HG03196 (cell line): ENCODE data around the gene CEP89.
"Not testable (repeated sequence)": the region's sequence is repeated elsewhere in the genome, so short reads cannot be mapped to it uniquely, and the experiment has no call there.

Experiments used
- ATAC-seq: cut with Tn5 transposase; IDR thresholded peaks from one replicate; pipeline ENCODE4 v1.9.1; 2021; ENCODE audit not compliant: unreplicated experiment

CEP89 gene

DNA sequence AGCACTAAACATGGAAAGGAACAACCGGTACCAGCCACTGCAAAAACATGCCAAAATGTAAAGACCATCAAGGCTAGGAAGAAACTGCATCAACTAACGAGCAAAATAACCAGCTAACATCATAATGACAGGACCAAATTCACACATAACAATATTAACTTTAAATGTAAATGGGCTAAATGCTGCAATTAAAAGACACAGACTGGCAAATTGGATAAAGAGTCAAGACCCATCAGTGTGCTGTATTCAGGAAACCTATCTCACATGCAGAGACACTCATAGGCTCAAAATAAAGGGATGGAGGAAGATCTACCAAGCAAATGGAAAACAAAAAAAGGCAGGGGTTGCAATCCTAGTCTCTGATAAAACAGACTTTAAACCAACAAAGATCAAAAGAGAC lies 123.7 kb downstream of the CEP89 start:
- ATAC-seq = not testable (repeated sequence)

DNA sequence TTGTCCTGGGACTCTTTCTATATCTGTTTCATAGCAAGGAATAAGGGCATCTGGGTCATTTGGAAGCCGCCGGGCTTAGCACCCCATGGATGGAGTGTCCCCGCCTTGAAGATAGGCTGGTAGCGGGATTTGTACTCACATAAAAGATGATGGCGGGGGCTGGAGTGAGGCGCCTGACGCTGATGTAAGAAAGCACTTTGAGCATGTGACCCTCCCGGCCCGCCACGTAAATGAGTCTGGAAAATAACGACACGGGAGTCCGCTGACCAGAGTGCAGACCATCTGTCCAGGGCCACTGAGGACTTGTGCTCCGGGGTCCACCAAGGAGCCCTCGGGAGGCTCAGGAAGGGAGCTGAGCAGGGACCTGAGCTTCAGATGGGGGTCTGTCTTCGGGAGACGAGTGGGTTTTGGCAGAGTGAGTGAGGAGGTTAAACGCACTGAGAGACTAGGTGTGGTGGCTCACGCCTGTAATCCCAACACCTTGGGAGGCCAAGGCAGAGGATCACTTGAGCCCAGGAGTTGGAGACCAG lies 128.0 kb downstream of the CEP89 start:
- ATAC-seq = no peak

DNA sequence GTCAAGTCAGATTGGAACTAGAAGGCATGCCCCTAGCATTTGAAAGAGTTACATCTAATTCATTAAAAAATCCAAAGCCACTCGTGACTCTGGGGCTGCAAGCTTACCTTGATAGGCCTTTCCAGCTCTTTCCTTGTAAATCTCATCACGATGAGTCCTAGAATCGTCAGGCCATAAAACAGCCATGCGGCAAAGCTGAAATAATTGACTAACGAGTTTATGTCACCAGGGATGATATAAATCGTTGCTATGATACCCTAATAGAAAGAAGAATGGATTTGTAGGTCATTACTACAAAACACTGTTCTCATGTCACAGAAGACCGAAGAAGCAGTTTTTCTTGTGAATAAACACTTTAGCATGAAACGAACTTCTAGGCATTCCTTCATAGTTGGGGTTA lies 129.7 kb downstream of the CEP89 start:
- ATAC-seq = no peak

DNA sequence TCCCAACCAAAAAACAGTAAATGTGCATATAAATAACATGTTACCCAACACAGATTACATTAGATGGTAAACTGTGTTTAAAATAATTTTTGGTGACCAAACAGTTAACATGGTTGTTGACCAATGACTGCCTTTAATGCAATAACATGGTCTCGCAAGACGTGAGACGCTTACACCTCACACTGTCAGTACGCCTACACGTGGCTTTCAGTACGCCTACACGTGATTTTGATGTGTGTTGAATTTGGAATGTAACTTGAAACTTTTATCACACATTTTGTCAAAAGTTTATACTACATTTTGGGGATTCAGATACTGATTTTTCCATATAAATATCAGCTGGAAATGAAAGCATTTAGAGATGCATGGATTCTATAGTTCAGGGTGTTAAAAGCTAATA lies 134.2 kb downstream of the CEP89 start:
- ATAC-seq = no peak

DNA sequence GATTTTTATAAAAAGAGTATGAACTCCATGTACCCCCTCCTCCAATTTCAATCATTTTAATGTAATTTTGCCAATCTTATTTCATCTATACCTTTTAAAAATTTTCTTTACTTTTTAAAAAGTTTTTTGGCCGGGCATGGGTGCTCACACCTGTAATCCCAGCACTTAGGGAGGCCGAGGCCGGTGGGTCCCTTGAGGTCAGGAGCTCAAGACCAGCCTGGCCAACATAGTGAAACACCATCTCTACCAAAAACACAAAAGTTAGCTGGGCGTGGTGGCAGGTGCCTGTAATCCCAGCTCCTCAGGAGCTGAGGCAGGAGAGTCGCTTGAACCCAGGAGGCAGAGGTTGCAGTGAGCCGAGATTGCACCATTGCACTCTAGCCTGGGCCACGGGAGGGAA lies 138.4 kb downstream of the CEP89 start:
- not testable (repeated sequence) for ATAC-seq

DNA sequence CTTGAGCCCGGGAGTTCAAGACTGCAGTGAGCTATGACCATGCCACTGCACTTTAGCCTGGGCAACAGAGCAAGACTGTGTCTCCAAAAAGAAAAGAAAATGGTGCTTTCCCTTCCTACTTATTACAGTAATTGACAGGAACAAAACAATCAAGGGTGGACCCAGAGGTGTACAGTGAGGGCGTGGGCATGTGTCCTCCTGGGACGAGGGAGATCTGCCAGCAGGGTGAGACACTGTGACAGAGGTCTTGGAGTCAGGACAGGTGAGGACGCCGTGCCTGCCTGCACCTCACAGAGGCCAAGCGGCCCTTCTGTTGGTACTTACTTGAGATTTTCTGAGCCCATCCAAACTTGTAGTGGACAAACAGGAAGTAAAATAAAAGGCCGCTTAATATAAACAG lies 138.9 kb downstream of the CEP89 start:
- not testable (repeated sequence) for ATAC-seq

DNA sequence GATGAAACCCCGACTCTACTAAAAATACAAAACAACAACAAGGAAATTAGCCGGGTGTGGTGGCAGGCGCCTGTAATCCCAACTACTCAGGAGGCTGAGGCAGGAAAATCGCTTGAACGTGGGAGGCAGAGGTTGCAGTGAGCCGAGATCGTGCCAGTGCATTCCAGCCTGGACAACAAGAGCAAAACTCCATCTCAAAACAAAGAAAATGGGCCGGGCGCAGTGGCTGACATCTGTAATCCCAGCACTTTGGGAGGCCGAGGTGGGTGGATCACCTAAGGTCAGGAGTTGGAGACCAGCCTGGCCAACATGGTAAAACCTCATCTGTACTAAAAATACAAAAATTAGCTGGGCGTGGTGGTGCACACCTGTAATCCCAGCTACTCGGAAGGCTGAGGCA lies 139.7 kb downstream of the CEP89 start:
- not testable (repeated sequence) for ATAC-seq

DNA sequence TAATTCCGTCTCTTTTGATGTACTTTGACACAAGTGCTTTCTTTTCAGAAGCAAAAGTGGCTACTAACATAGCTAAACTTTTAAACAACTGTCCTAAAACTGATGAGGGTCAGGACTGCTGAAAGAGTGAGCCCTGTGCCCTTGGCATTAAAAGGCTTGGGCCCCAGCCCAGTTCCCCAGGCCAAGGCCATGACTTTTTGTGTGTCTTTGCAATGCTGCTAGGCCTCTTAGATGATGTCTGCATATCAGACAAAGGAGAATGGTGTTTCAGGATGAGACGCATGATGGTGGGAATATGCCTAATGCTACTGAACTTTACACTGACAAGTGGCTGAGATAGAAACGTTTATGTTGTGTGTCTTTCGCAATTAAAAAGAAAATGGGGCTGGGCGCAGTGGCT lies 140.1 kb downstream of the CEP89 start:
- no peak for ATAC-seq

- ATAC-seq = no peak
These were observed 141.3 kb downstream of the CEP89 start for GRCh38 chr19:32830231-32831014.

DNA sequence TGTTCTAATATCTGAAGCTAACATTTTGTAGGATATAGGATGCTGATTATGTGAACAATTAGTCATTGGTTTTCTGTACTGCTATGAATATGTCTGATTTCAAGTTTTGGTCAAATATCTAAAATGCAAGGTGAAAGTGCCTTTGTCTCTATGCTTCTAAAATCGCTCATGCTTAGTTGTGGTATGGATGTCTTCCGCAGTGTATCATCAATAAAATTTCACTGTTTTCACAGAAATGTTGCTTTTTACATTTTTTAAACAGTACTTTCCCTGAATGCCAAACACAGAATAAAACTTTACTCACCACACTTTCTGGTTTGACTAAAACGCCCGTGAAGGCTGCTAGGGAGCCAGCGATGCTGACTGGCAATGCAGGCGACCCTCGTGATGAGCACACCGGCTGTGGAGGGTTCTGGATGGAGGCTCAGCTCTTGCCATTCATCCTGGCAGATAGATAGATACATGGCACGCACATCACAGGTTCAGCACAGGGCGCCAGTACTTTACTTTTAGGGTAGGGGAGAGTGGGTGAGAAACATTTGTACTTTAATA lies 142.3 kb downstream of the CEP89 start:
- no peak for ATAC-seq

- no peak for ATAC-seq
These were observed 143.0 kb downstream of the CEP89 start for GRCh38 chr19:32828643-32829344.

GRCh38 chr19:32828139-32828538 lies 143.6 kb downstream of the CEP89 start:
- no peak for ATAC-seq
